Measurements from ENCODE around the gene GEN1.
"Not testable (repeated sequence)": the region's sequence is repeated elsewhere in the genome, so short reads cannot be mapped to it uniquely, and the experiment has no call there.

Gene GEN1

DNA sequence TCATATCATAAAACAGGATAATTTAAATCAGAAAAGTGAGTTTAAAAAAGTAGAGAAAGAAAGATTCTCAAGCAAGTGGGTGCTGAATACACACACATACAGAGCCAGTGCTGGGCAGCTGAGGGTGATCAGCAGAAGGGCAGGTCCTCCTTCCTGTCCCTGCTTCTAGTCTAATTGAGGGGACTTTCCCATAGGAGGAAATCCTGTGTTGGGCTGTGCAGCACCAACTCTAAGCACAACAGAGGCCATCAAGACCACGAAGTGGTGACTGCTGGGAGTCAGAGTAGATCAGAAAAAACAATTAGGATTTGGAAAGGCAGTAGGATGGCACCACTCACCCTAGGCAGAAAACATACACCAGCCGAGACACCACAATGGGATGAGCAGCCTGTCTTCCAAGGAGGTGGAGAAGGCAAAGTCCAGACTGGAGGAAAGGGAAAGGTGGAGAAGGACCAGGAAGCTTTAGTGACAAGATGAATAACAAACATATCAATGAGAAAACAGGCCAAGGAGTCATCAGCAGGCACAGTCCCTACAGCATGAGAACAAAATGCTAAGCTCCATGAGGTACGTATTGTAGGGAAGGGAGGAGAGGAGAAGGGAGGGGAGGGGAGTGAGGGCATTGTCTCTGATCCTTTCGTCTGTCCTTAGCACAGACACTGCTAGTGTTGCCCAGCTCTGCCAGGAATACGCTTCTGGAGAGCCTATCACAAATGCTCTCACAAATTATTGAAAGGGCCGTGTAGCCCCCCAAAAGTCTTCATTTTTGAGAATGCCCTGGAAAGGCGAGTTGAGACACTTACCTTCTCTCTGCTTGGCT lies 45.6 kb downstream of the GEN1 start:
- DNase-seq, result no peak

DNA sequence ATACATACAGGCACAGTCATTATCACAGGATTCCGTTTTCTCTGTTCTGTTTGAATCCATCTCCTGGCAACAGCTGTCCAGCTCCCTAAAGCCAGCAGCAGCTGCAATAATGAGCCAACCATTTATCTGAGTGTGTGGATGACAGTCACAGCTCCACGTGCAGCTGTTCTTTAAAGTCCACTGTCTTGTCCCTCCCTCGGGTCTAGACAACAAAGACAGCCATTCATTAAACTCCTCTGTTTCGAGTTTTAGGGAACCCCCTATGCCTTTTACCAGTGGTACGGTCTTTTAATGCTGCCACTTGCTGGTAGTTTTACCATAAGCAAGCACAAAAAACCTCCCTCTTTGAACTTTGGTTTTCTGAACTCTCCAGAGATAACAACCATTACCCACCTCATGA lies 46.3 kb downstream of the GEN1 start:
- no peak for DNase-seq

DNA sequence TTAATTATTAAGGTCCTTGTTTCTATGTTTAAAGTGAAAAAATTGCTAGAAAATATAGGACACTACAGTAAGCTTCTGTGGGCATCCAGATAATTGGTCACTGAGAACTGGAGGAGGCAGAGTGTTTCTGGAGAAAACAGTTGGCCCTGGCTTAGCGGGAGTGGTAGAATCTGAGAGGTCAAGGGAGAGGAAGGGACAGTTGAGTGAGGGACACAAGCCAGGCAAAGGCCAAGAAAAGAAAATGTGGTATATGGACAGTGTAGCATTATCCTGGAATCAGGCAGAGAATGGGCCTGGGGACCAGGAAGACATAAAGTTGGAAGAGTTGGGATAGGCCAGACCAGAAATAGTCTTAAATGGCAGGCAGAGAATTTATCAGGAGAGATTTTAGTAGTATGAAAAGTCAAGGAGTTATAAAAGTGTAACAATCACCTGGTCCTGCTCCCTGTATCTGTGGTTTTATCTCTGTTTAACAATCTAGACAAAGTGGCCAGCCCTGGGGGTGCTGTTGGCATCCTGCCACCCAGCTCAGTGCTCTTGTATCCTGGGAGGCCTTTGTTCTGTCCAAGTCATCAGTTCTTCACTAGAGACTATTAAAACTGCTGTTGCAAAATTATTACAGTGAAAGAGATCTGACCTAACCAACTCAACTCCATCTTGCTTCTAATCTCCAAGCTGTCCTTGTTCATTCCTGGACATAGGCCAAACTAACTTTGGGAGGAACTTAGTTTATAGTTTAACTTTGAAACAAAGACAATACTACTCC lies 46.9 kb downstream of the GEN1 start:
- DNase-seq, result peak; percentile 7

DNA sequence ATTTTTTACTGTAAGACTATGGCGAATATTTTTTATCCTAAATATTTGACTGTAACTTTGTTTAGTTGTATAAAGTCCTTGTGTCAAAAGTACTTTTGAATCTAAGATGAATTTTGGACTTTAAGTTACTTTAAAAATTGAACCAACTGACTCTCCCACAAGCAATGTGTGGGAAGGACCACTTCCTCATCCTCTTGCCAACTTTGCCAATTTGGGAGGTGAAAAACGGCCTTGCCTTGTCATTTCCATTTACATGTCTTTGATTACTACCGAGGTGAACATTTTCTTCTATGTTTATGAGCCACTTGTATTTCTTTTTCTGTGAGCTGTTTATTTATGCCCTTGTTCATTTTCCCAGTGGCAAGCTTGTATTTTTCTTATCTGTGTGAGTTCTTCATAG lies 49.6 kb downstream of the GEN1 start:
- DNase-seq, result no peak

DNA sequence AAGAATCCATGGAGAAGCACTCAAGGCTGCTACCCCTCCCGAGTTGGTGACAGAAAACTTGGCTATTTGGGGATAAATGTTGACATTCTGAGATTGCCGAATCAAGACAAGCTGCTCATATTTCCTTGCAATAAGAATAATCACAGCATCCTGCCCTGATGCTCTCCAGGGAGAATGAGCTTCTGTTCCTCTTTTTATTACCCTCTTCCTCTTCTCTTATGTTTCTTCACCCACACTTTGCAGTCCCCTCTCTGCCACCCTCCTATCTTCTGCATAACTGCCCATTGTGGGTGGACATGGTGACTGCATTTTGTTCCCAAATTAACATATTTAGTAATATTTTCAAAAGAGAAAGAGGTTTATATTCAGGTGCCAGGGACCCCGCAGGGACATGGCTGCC lies 50.4 kb downstream of the GEN1 start:
- no peak for DNase-seq

DNA sequence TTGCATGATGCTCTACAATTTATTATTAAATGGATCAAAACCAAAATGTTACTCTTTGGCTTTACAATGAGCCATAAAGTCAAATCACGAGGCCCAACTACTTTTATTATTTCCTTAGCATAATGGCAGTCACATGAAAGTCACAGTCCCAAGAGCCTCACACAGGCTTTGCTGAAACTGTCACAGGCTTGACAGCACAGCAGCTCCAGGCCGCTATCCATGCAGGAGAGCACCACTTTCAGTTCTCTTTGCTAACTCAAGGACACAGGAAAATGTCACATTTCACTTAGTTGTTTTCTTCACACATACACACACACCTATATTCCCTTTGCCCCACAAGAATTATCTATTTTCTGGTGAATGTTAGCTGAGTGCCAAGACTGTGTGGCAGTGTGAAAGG lies 51.2 kb downstream of the GEN1 start:
- no peak for DNase-seq

DNA sequence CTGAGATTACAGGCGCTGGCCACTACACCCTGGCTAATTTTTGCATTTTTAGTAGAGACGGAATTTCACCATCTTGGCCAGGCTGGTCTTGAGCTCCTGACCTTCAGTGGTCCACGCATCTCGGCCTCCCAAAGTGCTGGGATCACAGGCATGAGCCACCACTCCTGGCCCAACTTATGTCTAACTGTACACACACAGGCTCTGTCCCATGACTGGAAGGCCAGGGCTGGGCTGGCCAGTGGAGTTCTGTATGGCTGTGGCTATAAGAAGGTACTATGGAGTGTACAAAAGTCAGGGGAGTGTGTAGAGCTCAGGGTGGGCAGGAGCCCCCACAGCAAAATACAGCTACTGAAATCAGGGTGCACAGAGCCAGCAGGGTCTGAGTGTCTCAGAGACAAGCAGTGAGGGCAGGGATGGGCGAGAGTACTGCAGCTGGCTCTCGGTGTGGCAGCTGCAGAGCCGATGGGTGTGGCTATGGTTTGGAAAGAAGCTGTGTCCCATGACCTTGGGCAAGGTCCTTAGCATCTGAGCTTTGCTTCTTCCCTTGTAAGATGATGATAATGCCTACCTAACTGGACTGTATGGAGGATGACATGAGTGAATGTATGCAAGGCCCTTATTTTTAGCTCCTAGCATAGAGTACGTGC lies 51.9 kb downstream of the GEN1 start:
- DNase-seq, result no peak

DNA sequence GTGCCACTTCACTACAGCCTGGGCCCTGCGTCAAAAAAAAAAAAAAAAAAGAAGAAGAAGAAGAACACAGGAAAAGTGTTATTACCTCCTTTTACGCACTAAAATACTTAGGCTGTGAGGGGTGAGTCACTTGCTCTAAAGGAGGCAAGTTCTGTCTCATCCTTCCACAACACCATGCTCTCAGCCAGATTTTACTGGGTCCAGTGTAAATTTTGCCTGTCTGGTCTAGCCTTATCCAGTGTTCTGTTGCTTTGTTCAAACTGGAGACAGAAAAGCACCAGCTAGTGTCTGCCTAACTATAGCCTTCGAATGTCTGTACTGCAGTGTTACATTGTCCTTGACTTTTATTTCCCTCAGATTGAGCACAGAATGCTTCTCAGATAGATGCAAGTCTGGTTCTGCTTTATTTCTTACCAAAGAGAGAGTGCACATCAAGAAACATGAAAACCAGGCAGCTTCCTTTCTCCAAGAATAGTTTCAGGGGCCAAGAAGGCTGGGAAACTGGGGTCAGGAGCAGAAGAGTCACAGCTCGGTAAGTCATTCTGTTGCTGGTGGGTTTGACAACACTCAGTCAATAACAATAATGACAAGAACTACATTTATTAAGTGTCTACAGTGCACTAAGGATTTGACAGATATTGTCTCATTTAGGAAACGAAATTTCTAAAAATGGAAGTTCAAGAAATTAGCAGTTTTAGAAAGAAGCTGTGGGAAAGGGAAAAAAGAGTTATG lies 59.2 kb downstream of the GEN1 start:
- no peak for DNase-seq

DNA sequence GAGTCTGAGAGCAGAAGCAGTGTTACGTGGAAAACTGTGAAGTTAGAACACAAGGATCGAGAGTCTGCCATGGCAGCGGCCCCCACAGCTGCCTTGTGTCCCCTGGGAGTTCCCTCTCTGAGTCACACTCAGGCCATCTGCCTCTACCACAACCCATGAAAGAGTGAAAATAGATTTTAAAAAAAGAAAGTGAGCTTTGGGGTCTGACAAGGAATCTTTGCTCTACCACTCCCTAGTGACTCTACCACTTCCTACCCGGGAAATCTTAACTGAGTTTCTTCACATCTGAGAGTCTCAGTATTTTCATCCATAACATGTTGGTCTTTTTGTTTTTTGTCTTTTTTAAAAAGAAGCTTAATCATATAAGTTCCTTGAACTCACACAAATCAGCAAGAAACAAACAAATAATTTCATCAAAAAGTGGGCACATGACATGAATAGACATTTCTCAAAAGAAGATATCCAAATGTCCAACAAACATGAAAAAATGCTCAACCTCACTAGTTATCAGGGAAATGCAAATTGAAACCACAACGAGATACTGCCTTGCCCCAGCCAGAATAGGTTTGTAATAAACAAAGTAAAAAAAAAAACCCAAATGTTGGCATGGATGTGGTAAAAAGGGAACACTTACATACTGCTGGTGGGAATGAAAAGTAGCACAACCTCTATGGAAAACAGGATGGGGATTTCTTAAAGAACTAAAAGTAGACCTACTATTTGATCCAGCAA lies 60.0 kb downstream of the GEN1 start:
- DNase-seq, result no peak

DNA sequence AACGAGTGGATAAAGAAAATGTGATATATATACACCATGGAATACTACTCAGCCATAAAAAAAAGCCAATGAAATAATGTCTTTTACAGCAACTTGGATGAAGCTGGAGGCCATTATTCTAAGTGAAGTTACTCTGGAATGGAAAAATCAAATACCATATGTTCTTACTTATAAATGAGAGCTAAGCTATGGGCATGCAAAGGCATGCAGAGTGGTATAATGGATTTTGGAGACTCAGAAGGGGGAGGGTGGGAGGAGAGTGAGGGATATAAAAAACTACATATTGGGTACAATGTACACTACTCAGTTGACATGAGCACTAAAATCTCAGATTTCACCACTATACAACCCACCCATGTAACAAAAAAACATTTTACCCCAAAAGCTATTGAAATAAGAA lies 60.7 kb downstream of the GEN1 start:
- no peak for DNase-seq

DNA sequence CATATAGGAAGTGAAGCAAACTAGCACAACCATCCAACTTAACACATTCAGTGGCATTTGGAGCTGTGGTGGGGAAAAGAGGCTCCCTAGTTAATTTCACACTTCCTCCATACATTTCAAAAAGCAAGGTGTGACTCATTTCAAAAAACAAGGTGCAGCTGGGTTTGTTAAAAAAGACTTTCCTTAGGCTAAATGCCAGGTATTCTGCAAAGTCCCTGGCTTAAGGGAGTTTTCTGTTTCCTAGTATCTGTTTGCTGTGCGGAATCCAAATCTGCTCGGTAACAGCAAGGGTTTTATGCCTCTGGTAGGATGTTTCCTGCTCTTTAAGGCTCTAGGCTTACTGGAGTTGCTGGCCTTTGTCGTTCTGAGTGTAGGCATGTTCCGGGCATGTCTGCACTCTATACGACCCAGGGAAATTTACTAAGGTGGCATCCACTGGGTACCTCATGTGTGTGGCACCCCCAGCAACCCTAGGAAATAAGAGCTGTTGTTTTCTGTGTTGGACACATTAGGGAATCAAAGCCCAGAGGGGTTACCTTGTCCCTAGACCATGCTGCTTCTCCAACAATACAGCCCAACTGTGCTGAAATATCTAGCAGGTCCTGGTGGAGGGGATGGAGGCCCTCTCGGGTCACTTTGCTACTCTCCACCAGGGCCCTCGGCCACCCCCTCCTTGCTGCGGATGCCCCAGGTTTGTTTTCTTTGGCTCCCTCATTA lies 61.7 kb downstream of the GEN1 start:
- no peak for DNase-seq

DNA sequence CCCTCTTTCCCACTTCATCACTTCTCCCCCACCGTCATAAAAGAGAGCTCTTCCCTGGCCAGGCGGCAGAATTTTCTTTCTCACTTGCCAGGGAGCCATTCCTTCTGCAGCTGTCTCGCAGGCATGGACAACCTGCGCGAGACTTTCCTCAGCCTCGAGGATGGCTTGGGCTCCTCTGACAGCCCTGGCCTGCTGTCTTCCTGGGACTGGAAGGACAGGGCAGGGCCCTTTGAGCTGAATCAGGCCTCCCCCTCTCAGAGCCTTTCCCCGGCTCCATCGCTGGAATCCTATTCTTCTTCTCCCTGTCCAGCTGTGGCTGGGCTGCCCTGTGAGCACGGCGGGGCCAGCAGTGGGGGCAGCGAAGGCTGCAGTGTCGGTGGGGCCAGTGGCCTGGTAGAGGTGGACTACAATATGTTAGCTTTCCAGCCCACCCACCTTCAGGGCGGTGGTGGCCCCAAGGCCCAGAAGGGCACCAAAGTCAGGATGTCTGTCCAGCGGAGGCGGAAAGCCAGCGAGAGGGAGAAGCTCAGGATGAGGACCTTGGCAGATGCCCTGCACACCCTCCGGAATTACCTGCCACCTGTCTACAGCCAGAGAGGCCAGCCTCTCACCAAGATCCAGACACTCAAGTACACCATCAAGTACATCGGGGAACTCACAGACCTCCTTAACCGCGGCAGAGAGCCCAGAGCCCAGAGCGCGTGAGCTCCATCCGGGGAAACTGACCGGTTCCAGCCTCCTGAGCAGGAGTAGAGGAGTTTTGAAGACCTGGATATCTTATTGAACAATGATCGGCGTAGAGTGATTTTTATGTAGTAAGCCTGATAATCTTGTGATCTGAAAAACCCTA lies 62.7 kb downstream of the GEN1 start, which contains the start of gene MSGN1:
TSS of gene MSGN1 (plus strand) at position 65 of the 850 bp plus-strand sequence. CDS start at position 124, 59 bp downstream.
- no peak for DNase-seq

DNA sequence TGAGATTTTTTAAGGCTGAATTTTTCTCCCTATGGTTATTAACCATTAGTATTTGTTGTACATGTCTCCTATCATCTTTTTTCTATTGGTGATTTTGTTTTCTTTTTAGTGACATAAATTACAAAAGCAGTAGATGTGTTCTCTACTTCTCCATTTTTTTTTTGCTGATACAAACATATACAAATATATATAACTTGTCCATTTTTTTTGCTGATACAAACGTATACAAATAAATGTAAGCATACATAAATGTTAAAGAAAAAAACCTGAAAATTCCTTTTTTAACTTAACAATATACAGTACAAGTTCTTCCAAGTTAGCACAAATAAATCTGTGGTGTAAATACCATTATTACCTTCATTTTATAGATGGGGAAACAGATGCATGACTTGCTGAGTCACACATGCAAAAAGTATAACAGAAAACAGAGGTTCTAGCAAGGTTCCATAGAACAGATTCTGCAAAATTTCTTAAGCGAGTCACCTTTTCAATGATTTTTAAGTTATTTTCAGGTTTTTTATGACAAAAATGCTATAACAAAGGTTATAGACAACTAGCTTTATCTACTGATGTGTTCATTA lies 64.4 kb downstream of the GEN1 start:
- no peak for DNase-seq

DNA sequence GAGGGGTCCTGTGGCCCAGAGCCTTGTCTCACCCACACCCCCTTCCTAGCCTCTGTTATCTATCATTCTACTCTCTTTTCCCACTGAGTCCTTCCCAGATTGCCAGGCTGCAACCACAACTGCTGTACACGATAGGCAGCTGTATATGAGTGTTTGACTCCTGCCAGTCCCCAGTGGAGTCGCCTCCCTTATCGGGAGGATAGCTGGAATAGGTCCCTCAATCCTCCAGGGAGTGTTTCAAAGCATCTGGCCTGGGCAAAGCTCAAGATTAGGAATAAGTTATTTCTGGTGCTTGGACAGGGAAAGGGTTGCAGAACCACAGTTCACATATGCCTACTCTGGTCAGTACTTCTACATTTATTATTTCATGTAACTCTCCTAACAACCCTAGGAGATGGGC lies 67.1 kb downstream of the GEN1 start:
- DNase-seq, result no peak

DNA sequence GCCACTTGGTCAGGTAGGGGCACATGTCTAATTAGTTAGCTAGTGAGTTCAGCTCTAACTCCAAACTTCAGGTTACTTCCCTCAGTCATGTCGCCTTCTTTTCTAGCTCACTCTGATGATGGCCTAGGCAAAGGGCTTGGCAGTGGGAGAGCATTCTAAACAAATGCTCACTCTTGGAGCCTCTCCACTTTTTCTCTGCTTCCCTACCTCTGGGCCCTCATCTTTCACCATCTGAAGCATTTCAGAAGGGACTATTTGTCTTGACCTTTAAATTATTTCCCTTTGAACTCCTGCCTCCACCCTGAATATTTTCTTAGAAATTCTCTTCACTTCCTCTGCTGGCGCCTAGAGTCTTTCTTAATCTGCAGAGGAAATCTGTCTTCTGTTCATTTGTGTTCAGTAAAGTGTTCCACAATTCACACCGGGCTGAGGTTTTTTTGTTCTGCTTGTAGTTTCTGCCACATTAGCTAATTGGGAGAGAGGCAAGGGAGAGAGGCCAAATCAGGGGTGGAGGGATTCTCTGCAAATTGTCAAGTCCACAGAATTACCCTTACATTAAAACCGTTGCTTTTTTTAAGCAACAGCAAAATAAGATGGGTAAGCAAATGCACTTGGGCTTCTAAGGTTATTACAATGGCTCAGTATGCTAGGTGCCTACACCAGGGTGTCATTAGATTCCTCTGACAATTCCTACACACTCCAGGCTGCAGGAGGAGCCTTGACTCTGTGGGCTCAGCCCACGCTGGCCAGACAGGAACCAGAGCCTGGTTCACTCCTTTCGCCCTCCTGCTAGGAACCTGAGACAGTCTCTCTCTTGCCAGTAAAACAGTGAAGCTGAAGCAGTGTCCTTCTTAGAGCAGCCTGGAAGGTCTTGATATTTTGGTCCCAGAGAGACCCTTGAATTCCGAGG lies 67.9 kb downstream of the GEN1 start:
- no peak for DNase-seq

DNA sequence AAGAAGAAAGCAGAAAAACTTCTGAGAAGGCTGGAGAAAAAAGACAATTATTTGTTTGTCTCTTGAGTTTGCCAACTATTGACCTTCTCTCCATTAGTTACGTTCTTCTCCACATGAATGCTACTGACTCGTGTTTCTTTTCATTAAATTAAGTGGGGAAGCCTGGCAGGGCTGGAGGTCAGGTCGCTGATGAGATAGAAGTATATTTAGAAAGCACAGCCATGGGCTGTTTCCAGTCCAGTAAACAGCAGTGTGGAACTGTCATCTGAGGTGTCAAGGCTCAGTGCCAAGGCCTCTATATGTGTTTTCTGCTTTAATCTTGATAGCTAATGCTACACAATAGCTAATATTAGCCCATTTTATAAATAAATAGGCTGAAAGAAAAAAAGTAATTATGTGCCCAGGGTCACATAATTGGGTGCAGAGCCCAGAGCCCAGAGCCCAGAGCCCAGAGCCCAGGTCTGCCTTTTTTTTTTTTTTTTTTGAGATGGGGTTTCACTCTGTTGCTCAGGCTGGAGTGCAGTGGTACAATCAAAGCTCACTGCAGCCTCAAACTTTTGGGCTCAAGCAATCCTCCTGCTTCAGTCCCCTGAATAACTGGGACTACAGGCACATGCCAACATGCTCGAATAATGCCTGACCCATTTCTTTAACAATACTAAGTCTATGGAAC lies 68.6 kb downstream of the GEN1 start:
- no peak for DNase-seq

DNA sequence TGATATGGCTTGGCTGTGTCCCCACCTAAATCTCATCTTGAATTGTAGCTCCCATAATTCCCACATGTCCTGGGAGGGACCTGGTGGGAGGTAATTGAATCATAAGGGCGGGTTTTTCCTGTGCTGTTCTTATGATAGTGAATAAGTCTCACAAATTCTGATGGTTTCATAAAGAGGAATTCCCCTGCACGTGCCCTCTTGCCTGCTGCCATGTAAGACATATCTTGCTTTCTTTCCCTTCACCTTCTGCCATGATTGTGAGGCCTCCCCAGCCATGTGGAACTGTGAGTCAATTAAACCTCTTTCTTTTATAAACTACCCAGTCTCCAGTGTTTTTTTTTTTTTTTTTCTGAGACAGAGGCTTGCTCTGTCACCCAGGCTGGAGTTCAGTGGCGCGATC lies 69.7 kb downstream of the GEN1 start:
- DNase-seq, result not testable (repeated sequence)

DNA sequence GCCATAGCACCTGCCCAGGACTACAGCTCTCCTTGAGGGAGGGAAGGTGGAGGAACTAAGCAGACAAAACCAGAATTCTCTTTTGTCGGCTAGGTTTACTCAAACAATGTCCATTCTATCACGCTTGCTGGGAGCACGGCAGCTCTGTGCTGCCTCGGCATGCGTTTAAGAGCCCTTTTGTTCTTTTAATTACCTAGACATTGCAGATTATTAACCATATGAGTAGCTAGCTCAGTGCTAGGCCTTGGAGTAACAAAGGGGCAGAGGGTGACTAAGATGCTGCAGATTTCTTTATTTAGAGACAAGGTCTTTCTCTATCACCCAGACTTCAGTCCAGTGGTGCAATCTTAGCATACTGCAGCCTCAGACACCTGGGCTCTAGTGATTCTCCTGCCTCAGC lies 73.4 kb downstream of the GEN1 start:
- DNase-seq, result peak; percentile 18

DNA sequence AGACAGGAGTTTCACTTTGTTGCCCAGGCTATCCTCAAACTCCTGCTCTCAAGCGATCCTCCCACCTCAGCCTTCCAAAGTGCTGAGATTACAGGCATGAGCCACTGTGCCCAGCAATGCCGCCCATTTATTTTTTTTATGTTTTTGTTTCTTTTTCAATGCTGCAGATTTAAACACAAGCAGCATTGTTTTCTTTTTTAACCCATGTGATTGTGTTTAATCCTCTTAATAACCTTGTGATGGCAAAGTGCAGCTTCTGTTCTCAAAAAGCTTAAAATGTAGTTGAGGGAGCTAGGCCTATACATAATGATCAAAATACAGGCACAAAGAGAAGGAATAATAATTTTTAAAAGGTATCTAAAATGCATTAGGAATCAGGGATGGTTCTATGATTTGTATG lies 73.8 kb downstream of the GEN1 start:
- no peak for DNase-seq
